GM13976 (cell line): ENCODE results near the gene IL10.
A peak's percentile ranks its signal among the peaks of the same experiment; 100 is the strongest.
"Not testable (repeated sequence)": the region's sequence is repeated elsewhere in the genome, so short reads cannot be mapped to it uniquely, and the experiment has no call there.

Experiments used
- DNase-seq: peaks from one replicate; pipeline ENCODE4 v3.0.0; 2012; ENCODE audit warnings: low spot score
- in situ Hi-C: fragments of 300-500 bp; cut with MboI; formaldehyde crosslinking; loops from one replicate; pipeline ENCODE4 v1.12.0; 2022; ENCODE audit warnings: low sequenced_read_pairs, mixed read lengths, inconsistent platforms; ENCODE audit not compliant: unreplicated experiment
- TF ChIP-seq, protein P1 (sequence below): IDR thresholded peaks from 2 replicates; pipeline ENCODE4 v1.5.1; 2012; ENCODE audit warnings: borderline replicate concordance, mild to moderate bottlenecking; ENCODE audit not compliant: insufficient read depth; ENCODE audit errors: extremely low read depth, missing control alignments, control extremely low read depth

IL10 gene

DNA sequence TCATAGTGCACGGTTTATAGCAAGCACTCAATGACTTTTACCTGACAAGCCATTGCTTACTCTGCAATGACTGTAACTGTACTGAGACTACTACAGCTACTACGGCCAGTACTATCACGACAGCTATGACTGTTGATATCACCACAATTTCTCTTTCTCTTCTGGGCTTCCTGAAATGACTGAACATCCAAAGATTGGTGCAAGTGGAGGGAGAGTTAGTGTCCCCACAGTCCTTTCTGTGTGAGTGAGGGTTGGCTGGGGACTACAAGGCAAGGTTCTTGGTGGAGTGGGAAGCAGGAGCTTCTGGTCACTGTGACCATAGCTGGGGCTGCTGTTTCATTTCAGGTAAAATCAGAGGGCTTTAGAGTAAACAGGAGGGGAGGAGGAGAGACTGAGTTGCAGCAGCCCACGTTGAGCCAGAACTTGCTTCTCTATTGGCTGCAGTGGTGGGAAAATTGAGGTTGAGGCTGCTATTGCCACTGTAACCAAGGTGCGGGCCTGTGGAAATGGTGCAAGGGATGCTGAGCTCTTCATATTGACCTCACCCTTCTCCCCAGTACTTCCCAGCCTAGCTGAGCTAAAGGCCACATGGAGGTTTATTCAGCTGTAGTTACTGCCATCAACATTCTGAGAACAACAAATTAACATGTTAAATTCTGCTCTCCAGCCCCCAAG is 14.1 kb upstream of the IL10 start:
- TF ChIP-seq, protein P1, sequence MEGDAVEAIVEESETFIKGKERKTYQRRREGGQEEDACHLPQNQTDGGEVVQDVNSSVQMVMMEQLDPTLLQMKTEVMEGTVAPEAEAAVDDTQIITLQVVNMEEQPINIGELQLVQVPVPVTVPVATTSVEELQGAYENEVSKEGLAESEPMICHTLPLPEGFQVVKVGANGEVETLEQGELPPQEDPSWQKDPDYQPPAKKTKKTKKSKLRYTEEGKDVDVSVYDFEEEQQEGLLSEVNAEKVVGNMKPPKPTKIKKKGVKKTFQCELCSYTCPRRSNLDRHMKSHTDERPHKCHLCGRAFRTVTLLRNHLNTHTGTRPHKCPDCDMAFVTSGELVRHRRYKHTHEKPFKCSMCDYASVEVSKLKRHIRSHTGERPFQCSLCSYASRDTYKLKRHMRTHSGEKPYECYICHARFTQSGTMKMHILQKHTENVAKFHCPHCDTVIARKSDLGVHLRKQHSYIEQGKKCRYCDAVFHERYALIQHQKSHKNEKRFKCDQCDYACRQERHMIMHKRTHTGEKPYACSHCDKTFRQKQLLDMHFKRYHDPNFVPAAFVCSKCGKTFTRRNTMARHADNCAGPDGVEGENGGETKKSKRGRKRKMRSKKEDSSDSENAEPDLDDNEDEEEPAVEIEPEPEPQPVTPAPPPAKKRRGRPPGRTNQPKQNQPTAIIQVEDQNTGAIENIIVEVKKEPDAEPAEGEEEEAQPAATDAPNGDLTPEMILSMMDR, result no peak
- in situ Hi-C loops, result no loop called here
- DNase-seq, result no peak

DNA sequence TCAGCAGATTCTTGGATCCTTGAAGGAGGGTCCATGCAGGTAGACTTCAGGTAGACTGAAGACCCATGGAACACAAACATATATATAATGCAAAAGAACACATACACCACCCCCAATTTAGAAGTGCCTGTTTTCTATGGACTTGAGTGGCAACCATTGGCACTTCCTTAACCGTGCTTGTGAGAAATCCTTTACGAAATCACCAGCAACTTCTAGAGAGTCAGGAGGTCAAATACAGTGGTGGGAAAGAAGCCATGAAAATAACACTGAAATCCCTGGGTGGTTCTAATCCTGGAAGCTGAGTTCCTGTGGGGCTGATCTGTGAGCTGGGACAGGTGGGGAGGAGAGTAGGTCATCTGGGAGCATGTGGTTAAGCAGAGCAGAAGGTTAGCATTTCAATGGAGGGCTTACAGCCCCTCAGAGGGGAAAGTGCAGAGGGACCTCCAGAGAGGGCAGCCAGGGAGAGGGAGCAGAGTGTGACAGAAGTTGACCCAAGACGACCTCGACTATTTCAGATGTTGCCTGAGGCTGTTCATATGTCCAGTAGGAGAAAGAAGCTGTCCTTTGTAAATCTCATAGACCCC is 13.0 kb upstream of the IL10 start:
- TF ChIP-seq, protein P1, result no peak
- in situ Hi-C loops, result no loop called here
- no peak for DNase-seq

DNA sequence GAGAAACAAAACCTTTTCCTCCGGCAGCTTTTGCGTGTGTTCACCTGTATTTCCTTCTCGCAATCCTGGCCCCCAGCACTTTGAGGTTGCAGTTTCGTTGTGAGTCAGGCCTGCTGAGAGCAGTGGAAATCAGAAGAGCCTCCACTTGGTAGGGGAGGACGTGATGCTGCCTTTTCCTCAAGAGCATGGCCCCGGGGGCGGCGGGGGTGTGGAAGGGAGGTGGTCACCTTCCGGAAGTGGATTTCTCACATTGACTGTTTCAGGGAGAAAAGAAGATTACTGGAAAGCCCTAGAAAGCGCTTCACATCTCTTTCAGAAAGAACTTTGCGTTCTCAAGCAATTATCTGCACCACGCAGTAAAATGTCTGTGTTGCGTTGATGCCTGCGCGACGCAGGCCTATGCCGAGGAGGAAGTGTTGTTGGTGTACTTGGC is 12.2 kb upstream of the IL10 start:
- TF ChIP-seq, protein P1, result no peak
- in situ Hi-C loops, result no loop called here
- peak; percentile 60 for DNase-seq

DNA sequence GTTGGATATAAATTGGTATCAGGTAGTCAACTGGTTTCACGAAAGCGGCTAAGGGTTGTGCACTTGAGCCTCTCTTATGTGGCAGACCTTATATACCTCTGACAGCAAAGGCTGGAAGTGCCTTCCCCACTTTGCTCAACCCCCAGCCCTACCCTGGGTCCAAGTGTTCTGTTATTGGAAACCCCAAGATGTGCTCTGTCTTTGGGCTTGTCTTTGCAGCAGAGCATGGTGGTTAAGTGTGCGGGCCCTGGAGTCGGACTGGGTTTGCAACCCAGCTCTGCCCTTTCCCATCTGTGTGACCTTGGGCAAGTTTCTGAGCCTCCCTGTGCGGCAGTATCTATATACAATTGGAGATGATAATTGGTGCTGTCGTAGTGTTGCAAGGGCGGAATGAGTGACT is 11.2 kb upstream of the IL10 start:
- in situ Hi-C loops, result no loop called here
- TF ChIP-seq, protein P1, result no peak
- no peak for DNase-seq

DNA sequence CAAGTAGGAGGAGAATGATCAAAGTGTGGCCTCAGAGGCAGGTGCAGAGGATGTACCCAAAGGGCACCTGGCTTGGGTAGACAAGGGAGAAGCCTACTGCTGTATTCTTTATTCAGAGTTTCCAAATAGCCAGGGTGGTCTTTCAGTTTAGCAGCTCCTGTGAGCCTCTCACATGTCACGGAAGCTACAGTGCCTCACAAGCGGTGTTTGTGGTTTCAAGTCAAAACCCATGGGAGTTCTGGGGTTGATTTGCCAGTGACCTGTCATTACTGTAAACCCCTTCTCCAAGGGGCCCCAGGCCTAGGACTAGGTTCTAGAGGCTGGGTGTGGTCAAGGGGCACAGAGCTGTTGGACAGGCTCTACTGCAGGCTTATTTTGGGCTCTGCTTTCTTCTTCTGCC is 10.2 kb upstream of the IL10 start:
- TF ChIP-seq, protein P1, result no peak
- DNase-seq, result peak; percentile 34
- in situ Hi-C loops, result no loop called here

DNA sequence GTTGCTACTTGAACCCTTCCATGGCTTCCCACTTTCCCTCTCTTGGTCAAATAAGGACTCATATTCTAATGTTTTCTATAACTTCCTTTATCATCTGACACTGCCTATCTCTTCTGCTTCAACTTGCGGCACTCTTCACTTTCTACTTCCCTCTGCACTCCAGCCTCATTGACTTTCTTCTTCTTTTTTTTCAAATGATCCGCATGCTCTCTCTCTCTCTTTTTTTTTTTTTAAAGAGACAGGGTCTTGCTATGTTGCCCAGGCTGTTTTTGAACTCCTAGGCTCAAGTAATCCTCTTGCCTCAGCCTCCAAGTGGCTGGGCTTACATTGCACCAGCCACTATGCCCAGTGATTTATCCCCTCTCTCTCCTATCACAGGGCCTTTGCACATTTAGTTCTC is 7.3 kb upstream of the IL10 start:
- no peak for DNase-seq
- TF ChIP-seq, protein P1, result no peak
- in situ Hi-C loops, result no loop called here

DNA sequence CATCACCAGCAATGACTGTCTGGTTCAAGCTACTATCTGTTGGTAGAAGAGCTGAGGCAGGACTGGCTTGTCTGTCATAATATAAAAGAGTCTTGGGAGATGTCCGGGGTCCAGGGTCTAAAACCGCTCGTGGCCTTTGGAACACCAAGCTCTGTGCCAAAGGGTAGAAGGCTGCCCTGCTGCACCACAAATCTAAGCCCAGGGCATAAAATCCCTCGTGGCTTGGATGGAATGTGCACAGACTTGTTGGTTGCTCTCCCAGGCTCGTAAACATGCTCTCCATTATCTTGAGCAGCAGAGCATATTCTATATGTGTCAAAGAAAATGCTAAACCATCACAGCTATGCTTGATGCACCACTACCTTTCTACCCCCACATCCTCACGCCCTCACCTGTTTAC is 6.6 kb upstream of the IL10 start:
- DNase-seq, result not testable (repeated sequence)

More for the DNA sequence above, 6.6 kb upstream of the IL10 start:
- in situ Hi-C loops, result not testable (repeated sequence)
